Esophagus squamous epithelium (tissue), 5 donors: Measurements from ENCODE around the gene ARHGAP32. TPM values are rescaled to one million over a fixed set of nuclear protein-coding genes. Genes with fewer than 3 reads are reported as not detected.

ENCODE experiments used
- DNase-seq: peaks from one replicate; lab custom pipeline; 2025; lab: John Stamatoyannopoulos, UW
- H3K27ac ChIP-seq, 4 donors: fragments of 200-600 bp; sonication (generic); one replicate each; pipeline ENCODE4 v1.5.1; 2016 to 2019; ENCODE audit warnings: mild to moderate bottlenecking in 1 of 4
- H3K27me3 ChIP-seq, 4 donors: fragments of 200-600 bp; sonication (generic); 1 replicate in 3 of 4; 2 replicates in 1 of 4; pipeline versions ENCODE4 v1.5.1 to v1.6.0; 2017 to 2021; ENCODE audit warnings: antibody characterized with exemption in 1 of 4
- H3K36me3 ChIP-seq, 3 donors: fragments of 200-600 bp; sonication (generic); one replicate each; pipeline ENCODE4 v1.5.1; 2016 to 2019
- H3K4me1 ChIP-seq, 3 donors: fragments of 200-600 bp; sonication (generic); one replicate each; pipeline ENCODE4 v1.5.1; 2017 to 2019
- H3K4me3 ChIP-seq, 4 donors: fragments of 200-600 bp; sonication (generic); 1 replicate in 3 of 4; 2 replicates in 1 of 4; pipeline ENCODE4 v1.5.1; 2016 to 2019; ENCODE audit warnings: mild to moderate bottlenecking in 2 of 4, moderate library complexity in 1 of 4
- H3K9me3 ChIP-seq, 3 donors: fragments of 200-600 bp; sonication (generic); one replicate each; pipeline ENCODE4 v1.5.1; 2016 to 2019
- CTCF ChIP-seq, 6 experiments: fragments of 450-650 bp in 4 of 6; fragments of 200-600 bp in 2 of 6; sonication (generic) in 2 of 6; IDR thresholded peaks; one replicate each; pipeline ENCODE4 v1.5.1; 2016 to 2019; ENCODE audit warnings: antibody characterized with exemption in 6 of 6, mild to moderate bottlenecking in 4 of 6, moderate library complexity in 4 of 6
- POLR2A ChIP-seq, 4 donors: fragments of 450-650 bp; IDR thresholded peaks; one replicate each; pipeline ENCODE4 v1.6.1; 2017; ENCODE audit warnings: antibody characterized with exemption in 4 of 4, mild to moderate bottlenecking in 4 of 4, moderate library complexity in 3 of 4
- WGBS, 2 donors: methylation state at CpG; one replicate each; pipeline ENCODE4 v1.1.5; 2018; 5-methylcytosine and 5-hydroxymethylcytosine counted together
- intact Hi-C: fragments of 100-400 bp; cut with DNase I; formaldehyde crosslinking; loops from one replicate; pipeline ENCODE4 v1.15.0; 2022
- total RNA-seq, 4 donors: library from RNA; depleted of rRNA; stranded (reverse); fragments of >200 nt; gene quantifications; one replicate each; pipeline ENCODE4 v1.1.0, GENCODE V29; 2016
- donor health status: DM: yes; HTN: yes; CAD: no.

ARHGAP32 gene
- total RNA-seq, 4 donors from 2014 or later, result 33.5 to 73.6 (median 61.0) TPM

DNA sequence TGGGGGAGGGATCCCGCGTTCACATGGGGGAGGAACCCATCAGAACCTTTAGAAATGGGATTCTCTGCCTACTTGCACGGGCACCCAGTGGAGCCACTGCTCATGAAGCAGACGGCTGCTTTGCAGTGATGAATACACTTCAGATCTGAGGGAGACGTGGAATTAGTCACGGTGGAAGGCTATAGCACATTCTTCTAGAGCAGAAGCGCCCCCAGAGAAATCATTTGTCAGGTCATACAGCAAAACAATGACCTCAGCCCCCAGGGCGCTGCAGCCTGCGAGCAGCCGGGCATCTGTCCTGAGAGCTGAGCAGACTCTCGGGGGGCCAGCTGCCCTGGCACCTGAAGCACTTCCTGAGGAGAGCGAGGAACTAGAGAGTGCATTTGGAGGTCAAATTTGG is 262.1 kb downstream of the ARHGAP32 start:
- H3K4me1 ChIP-seq, result peaks cover 3 to 7% (median 3%) of the 10 kb centered on the region in 3 donors
- H3K4me3 ChIP-seq, result no peak overlapping the region
- WGBS, 2 donors, result 36% methylated on average over 5 of the region's 12 CpGs; no CpG with 5 or more reads in 1 of the 2 donors
- TF ChIP-seq POLR2A (IDR thresholded peaks at IDR 0.05) (no peak), CTCF (IDR thresholded peaks at IDR 0.05) (no peak)
- DNase-seq, result no peak
- H3K27me3 ChIP-seq, result no peaks in the 10 kb centered on the region
- no peak overlapping the region for H3K27ac ChIP-seq
- H3K9me3 ChIP-seq, result no peaks in the 10 kb centered on the region
- H3K36me3 ChIP-seq, result no peaks in the 10 kb centered on the region
- intact Hi-C loops, result no loop called here

DNA sequence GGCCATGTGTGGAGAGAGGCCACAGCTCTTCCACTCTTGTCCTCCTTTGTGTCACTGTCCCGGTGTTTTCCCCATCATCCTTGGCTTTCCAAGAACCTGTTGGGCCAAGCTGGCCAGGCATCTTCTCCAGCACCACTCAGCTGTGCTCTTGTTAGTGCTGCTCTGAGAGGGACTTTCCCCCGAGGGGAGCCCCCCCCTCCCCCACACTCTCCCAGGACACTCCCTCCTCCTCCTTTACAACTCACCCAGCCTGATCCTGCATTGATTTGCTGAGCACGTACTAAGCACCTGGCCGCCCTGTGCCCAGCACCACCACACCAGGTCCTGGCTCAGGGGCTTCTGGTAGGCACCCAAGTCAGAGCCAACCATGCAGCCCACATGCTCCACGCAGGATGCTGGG is 262.7 kb downstream of the ARHGAP32 start:
- WGBS, 2 donors, result 42 to 57% methylated on average over 2 to 5 of the region's 5 CpGs
- H3K27ac ChIP-seq, result no peak overlapping the region
- H3K36me3 ChIP-seq, result no peaks in the 10 kb centered on the region
- peaks cover 3 to 7% (median 3%) of the 10 kb centered on the region in 3 donors for H3K4me1 ChIP-seq
- intact Hi-C loops, result no loop called here
- H3K9me3 ChIP-seq, result no peaks in the 10 kb centered on the region
- DNase-seq, result no peak
- no peaks in the 10 kb centered on the region for H3K27me3 ChIP-seq
- TF ChIP-seq POLR2A (IDR thresholded peaks at IDR 0.05), result no peak
- no peak for TF ChIP-seq CTCF (IDR thresholded peaks at IDR 0.05)
- no peak overlapping the region for H3K4me3 ChIP-seq

- no peaks in the 10 kb centered on the region for H3K9me3 ChIP-seq
- no peaks in the 10 kb centered on the region for H3K27me3 ChIP-seq
- intact Hi-C loops, result no loop called here
- no peak for TF ChIP-seq POLR2A (IDR thresholded peaks at IDR 0.05)
- no peak for TF ChIP-seq CTCF (IDR thresholded peaks at IDR 0.05)
- no peak for DNase-seq
- no peak overlapping the region for H3K27ac ChIP-seq
- no peaks in the 10 kb centered on the region for H3K36me3 ChIP-seq
- 56 to 60% methylated on average over 5 of the region's 5 CpGs for WGBS, 2 donors
- no peak overlapping the region for H3K4me3 ChIP-seq
- peaks cover 3 to 7% (median 3%) of the 10 kb centered on the region in 3 donors for H3K4me1 ChIP-seq
These were observed 263.7 kb downstream of the ARHGAP32 start for GRCh38 chr11:128928400-128928799.

DNA sequence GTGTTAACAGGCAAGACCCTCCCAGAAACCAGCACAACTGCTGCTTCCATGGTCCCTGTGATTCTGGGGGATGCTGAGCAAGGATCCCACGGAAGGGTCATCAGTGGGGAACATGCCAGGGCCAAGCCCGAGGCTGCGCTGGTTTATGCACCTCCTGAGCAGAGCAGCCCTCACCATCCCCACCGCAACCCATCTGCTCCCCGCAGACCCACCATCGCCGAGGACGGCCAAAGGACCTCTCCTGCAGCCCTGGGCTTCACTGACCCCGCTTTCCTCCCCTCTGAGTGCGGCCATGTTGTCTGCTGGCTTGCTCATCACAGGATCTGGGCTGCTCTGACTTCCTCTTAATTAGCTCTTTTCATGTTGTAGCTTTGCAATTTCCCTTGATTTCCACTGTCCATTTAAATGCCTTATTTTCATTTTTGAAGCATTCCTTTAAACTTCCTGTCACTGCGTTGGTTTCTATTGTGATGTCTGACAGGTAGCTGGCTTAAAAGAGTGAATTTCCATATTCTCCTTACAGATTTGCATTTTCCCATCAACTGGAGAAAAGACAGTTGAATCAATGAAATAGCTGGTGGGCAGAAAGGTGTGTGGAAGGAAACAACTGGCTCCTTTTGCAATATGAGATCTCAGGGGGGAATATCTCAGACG is 264.3 kb downstream of the ARHGAP32 start:
- H3K4me1 ChIP-seq, result peaks cover 3 to 7% (median 3%) of the 10 kb centered on the region in 3 donors
- H3K4me3 ChIP-seq, result no peak overlapping the region
- no peak for DNase-seq
- TF ChIP-seq CTCF (IDR thresholded peaks at IDR 0.05), result no peak
- TF ChIP-seq POLR2A (IDR thresholded peaks at IDR 0.05), result no peak
- 82% methylated on average over 9 to 11 of the region's 12 CpGs for WGBS, 2 donors
- no peaks in the 10 kb centered on the region for H3K27me3 ChIP-seq
- intact Hi-C loops, result no loop called here
- no peaks in the 10 kb centered on the region for H3K9me3 ChIP-seq
- H3K36me3 ChIP-seq, result no peaks in the 10 kb centered on the region
- H3K27ac ChIP-seq, result no peak overlapping the region

GRCh38 chr11:128927108-128927461 is 265.0 kb downstream of the ARHGAP32 start:
- no peak for DNase-seq
- intact Hi-C loops, result no loop called here
- 74 to 78% methylated on average over 11 of the region's 11 CpGs for WGBS, 2 donors
- Histone ChIP-seq H3K9me3 (no peaks in the 10 kb centered on the region), H3K4me3 (no peak overlapping the region), H3K27ac (no peak overlapping the region), H3K36me3 (no peaks in the 10 kb centered on the region), H3K4me1 (peaks cover 3 to 7% (median 3%) of the 10 kb centered on the region in 3 donors), H3K27me3 (no peaks in the 10 kb centered on the region)
- no peak for TF ChIP-seq POLR2A (IDR thresholded peaks at IDR 0.05)
- TF ChIP-seq CTCF (IDR thresholded peaks at IDR 0.05), result no peak
